ENCODE data around the gene CTSZ. TPM values are rescaled to one million over a fixed set of nuclear protein-coding genes. Genes with fewer than 3 reads are reported as not detected.

CTSZ gene
- total and polyA plus RNA-seq, 2 experiments from 2014 or later, result 3.7 to 71.3 TPM

DNA sequence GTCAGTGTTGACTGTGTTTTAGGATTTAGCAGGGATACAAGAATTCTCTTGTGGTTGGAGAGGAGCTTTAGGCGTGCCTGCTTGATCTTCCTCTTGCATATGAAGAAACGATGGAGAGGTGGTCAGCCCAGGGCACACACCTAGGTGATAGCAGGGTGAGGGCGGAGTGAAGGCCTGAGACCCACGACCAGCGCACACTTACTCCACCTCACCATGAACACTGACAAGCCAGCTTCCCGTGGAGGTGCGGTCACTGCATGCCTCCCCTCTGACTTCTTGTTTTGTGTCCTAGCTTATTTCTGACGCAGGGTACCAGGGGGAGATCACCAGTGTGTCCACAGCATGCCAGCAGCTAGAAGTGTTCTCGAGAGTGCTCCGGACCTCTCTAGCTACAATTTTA is 17.9 kb downstream of the CTSZ start:
- Histone ChIP-seq H3K27ac (no peak overlapping the region), H3K4me1 (ENCODE audit: low read depth) (no peaks in the 10 kb centered on the region), H3K9me3 (ENCODE audit: low read depth) (no peaks in the 10 kb centered on the region), H3K36me3 (peaks cover 74% of the 10 kb centered on the region), H3K27me3 (no peaks in the 10 kb centered on the region), H3K4me3 (no peak overlapping the region)
- no peak for DNase-seq (ENCODE audit: low read depth in 1 of 2, low spot score in 1 of 2)
- TF ChIP-seq, protein P1, sequence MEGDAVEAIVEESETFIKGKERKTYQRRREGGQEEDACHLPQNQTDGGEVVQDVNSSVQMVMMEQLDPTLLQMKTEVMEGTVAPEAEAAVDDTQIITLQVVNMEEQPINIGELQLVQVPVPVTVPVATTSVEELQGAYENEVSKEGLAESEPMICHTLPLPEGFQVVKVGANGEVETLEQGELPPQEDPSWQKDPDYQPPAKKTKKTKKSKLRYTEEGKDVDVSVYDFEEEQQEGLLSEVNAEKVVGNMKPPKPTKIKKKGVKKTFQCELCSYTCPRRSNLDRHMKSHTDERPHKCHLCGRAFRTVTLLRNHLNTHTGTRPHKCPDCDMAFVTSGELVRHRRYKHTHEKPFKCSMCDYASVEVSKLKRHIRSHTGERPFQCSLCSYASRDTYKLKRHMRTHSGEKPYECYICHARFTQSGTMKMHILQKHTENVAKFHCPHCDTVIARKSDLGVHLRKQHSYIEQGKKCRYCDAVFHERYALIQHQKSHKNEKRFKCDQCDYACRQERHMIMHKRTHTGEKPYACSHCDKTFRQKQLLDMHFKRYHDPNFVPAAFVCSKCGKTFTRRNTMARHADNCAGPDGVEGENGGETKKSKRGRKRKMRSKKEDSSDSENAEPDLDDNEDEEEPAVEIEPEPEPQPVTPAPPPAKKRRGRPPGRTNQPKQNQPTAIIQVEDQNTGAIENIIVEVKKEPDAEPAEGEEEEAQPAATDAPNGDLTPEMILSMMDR (IDR thresholded peaks at IDR 0.05; ENCODE audit: low read depth, low read length), result no peak

DNA sequence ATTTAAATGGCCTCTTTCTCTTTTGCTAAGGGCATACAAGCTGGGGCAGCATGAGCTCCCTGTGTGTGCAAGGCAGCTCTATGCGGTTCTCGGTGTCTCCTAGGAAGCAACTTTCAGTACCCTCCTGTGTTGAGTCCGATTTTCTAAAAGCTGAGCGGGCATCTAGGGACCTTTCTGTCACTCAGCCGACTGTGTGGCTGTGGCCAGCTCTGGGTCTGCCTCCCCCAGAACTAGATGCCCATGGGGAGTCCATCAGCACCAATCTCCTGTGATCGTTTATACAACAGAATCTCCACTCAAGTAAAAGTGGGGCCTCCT is 18.5 kb downstream of the CTSZ start:
- TF ChIP-seq, protein P1 (IDR thresholded peaks at IDR 0.05; ENCODE audit: low read depth, low read length), result no peak
- peaks cover 68% of the 10 kb centered on the region for H3K36me3 ChIP-seq

DNA sequence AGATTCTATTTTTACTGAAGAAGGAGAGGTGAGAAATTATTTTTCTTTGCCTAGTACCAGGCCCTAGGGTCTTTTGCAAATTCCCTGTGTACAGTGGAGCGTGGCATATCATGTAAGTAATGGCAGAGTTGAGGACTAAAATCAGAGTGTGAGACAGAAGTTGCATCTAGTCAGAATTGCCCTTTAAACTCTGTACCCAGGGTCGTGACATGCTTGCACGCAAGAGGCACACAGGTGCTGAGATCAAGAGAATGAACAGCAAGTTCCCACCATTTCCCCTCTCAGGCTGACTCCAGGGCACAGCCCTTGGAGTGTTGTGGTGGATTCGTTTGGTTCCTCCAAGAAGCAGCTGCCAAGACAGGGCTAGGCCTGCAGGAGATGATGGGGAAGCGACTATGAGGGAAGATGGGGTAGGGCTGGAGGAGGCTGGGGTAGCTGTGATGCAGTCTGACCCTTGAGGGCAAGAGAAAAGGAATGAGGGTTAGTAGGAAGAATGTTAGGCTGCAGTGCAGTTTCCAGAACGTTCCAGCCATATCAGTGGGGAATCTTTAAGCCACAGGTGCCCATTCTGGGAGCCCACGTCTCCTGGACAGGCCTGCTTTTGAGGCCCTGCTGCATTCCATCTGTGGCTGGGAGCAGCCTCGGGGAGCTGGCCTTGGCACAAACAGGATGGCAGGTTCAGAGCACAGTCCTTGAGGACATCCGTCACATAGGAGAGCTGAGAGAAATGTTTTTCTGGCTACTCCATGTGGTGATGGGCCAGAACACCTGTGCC is 19.1 kb downstream of the CTSZ start:
- TF ChIP-seq, protein P1 (IDR thresholded peaks at IDR 0.05; ENCODE audit: low read depth, low read length), result no peak
- H3K4me1 ChIP-seq (ENCODE audit: low read depth), result no peaks in the 10 kb centered on the region
- H3K27ac ChIP-seq, result no peak overlapping the region
- no peaks in the 10 kb centered on the region for H3K9me3 ChIP-seq (ENCODE audit: low read depth)
- H3K27me3 ChIP-seq, result no peaks in the 10 kb centered on the region
- peaks cover 63% of the 10 kb centered on the region for H3K36me3 ChIP-seq
- H3K4me3 ChIP-seq, result no peak overlapping the region
- no peak for DNase-seq (ENCODE audit: low read depth in 1 of 2, low spot score in 1 of 2)

More for the DNA sequence above, 18.5 kb downstream of the CTSZ start:
- no peaks in the 10 kb centered on the region for H3K27me3 ChIP-seq
- H3K4me3 ChIP-seq, result no peak overlapping the region
- no peak for DNase-seq (ENCODE audit: low read depth in 1 of 2, low spot score in 1 of 2)
- no peaks in the 10 kb centered on the region for H3K4me1 ChIP-seq (ENCODE audit: low read depth)
- no peaks in the 10 kb centered on the region for H3K9me3 ChIP-seq (ENCODE audit: low read depth)
- H3K27ac ChIP-seq, result no peak overlapping the region

DNA sequence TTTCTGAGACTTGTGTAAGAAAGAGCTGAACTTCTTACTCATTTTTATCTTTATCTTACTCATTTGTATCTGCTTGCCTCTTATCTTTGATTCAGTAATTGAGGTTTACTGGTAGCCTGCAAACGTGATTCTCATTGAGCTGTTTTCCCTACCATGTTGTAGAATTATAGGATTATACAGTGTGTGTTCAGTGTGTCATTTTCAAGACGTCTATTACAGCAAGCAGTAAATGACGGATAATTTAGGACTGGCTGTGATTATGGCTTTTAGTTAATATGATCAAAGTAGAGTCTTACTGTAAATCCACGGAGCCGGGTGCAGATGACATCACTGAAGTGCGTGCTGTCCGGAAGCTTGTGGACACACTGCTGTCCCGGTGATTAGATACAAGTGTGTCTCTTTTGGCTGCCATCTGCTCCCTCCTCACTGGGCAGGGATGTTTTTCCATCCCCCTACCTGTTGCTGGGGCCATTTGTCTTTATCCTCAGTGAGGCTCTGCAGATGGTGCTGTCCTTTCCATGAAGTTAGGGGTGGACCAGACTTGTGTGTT is 20.0 kb downstream of the CTSZ start:
- Histone ChIP-seq H3K4me3 (no peak overlapping the region), H3K27me3 (no peaks in the 10 kb centered on the region), H3K4me1 (ENCODE audit: low read depth) (peaks cover 8% of the 10 kb centered on the region), H3K27ac (no peak overlapping the region), H3K36me3 (peaks cover 54% of the 10 kb centered on the region), H3K9me3 (ENCODE audit: low read depth) (no peaks in the 10 kb centered on the region)
- TF ChIP-seq, protein P1 (IDR thresholded peaks at IDR 0.05; ENCODE audit: low read depth, low read length), result no peak
- no peak for DNase-seq (ENCODE audit: low read depth in 1 of 2, low spot score in 1 of 2)

DNA sequence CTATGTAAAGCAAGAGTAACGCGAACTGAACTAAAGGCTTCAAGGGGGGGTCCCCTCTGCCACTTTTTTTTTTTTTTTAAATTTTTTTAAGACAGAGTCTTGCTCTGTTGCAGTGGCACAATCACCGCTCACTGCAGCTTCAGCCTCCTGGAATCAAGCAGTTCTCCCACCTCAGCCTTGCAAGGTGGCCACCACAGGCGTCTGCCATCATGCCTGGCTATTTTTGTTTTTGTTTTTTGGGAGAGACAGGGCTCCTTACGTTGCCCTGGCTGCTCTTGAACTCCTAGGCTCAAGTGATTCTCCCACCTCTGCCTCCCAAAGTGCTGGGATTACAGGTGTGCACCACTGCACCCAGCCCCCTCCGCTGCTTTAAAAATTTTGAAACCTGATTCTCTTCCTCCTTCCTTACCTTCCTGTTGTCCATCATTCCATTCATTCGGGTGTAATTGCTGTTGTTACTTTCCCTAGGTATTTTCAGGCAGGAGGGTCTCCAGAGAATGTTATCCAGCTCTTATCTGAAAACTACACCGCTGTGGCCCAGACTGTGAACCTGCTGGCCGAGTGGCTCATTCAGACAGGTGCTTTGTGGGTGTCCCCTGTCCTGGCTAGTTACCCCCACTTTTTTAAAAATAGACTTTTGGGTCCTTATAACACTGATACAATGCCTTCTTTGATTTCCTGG is 20.6 kb downstream of the CTSZ start:
- Histone ChIP-seq H3K4me3 (no peak overlapping the region), H3K36me3 (peaks cover 47% of the 10 kb centered on the region), H3K27ac (no peak overlapping the region), H3K4me1 (ENCODE audit: low read depth) (peaks cover 8% of the 10 kb centered on the region), H3K27me3 (no peaks in the 10 kb centered on the region), H3K9me3 (ENCODE audit: low read depth) (no peaks in the 10 kb centered on the region)
- no peak for DNase-seq (ENCODE audit: low read depth in 1 of 2, low spot score in 1 of 2)
- TF ChIP-seq, protein P1 (IDR thresholded peaks at IDR 0.05; ENCODE audit: low read depth, low read length), result no peak
